DMS153 treated with DMSO at 0.1 percent for 48 hours (cell line): Measurements from ENCODE around the gene NMB.

ENCODE experiments used
- DNase-seq: peaks from one replicate; lab custom pipeline; 2025; ENCODE audit not compliant: unreplicated experiment; lab: John Stamatoyannopoulos, UW

NMB gene

DNA sequence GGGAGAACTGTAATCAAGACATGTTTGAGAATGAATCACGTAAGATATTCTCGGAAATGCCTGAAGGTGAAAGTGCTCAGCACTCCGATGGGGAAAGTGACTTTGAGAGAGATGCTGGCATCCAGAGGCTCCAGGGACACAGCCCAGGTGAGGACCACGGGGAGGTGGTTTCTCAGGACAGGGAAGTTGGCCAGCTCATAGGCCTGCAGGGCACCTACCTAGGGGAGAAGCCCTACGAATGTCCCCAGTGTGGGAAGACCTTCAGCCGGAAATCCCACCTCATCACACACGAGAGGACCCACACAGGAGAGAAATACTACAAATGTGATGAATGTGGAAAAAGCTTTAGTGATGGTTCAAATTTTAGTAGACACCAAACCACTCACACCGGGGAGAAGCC, 37.4 kb downstream of the NMB start:
- DNase-seq = no peak

DNA sequence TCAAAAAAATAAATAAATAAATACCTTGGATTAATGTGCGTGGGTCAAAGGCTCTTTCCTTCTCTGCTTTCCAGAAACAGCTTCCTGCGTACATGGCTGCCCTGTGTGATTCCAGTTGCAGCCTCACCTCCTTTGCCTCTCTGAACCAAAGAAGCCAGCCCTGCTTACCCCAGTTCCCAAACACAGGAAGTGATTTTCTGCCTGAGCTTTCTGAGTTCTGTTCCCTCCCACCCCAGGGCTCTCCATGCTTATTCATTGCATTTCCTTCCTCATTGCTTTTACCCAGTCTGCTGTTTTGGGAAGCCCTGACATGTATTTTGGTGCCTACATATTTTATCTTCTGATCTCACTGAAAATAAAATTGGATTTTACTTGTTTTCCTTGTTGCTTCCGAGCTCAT, 41.8 kb downstream of the NMB start:
- no peak for DNase-seq

DNA sequence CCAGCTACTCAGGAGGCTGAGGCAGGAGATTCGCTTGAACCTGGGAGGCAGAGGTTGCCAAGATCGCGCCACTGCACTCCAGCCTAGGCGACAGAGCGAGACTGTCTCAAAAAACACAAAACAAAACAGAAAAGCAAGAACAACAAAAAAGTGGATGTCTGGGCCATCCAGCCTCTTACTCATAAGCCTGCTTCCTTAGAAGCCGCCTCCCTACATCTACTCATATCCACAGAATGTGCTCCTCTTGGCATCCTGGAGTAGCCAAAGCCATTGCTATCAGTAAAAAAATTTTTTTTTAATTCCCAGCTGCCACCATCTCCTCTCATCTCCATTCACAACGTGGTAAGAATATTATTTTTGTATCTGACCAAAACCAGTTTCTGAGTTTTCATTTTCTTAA, 46.4 kb downstream of the NMB start:
- no peak for DNase-seq

DNA sequence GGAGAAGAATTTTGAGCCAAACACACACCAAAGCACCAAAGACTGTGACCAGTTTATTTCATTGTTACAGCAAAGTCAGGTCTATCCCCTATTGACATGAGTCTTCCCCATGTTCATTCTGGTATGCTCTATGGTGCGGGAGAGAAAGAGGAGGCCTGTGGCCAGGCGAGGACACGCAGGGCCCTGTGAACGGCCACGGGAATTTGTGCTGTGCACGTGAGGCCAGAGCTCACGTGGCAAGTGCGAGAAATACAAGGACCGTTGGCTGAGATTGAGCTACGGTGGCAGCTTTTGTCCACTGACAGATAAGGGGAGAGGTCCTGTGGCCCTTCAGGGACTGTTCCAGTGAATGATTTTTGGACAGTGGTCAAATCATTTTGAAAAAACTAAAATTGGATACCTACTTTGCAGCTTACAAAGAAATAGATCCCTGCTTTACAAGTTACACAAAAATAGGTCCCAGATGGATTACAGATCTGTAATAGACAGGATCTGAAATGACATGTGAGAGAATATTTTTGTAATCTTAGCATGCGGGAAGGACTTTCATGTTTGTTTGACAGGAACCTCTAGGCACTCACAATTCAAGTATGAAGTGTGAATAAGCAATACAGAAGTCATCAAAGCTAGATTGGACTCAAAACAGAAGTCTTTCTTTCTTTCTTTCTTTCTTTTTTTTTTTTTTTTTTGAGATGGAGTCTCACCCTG, 48.0 kb downstream of the NMB start:
- DNase-seq = no peak

DNA sequence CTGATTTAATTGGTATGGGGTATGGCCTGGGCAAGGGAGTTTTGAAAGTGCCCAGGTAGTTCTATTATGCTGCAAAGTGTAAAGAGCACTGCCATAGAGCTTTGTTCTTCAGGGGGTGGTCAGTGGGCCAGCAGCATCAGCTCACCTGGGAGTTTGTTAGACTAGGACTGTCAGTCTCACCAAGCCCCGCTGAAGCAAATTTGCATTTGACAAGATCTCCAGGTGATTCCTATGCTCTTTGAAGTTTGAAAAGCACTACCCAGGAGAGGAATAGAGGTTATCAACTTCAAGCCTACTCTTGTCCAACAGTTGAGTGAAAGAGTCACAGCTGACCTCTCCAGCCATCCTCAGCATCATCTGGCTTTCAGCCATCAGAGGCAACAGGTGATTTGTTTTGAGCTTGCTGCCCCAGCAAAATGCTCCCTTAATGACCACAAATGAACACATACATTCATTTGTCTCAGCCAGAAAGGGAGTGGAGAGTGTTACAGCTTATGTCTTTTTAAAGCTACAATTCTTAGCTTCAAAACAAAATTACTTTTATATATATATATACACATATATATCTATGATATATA, 49.2 kb downstream of the NMB start:
- DNase-seq = no peak

DNA sequence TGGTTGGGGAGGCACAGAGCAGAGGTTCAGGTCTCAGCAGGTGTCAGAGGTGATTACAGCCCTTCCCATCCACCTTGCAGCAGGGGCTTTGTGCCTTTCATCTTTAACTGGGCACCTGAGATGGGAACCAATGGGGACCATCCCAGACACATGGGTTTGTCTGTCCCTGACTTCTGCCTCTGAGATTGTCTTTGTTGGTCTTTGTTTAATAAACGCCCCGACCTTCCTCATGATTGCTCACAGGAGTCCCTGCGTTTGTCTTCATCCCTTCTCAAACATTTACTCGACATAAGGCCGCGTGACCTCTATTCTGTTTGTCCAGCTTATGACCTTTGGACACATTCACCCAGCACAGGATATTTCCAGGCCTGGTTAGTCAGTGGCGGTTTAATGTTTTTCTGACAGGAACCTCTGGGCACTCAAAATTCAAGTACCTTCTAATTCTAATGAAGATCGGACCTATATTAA, 51.3 kb downstream of the NMB start:
- DNase-seq = no peak

DNA sequence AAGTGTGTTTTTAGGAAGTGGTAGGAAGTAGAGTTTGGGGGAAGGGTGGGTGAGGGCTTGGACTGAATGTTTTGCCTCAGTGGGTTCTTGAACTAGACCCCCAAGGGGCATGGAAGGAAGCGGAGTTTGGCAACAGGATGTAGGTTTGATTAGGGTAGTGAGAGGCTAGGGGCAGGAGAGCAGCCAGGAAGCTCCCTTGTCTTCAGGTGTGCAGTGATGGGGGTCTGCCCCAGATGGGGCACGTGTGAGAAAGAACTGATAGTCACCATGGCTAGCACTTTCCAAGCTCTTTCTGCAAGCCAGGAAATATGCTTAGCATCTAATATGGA, 52.5 kb downstream of the NMB start:
- DNase-seq = no peak
